ENCODE measurements around the gene SKI.

SKI gene

GRCh38 chr1:2339206-2340085, 111.3 kb downstream of the SKI start:
- DNase-seq (ENCODE audit: low read depth): no peak
- TF ChIP-seq, protein P1, sequence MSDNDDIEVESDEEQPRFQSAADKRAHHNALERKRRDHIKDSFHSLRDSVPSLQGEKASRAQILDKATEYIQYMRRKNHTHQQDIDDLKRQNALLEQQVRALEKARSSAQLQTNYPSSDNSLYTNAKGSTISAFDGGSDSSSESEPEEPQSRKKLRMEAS (IDR thresholded peaks at IDR 0.05; ENCODE audit: low read depth, low read length): no peak
- TF ChIP-seq MYC (IDR thresholded peaks at IDR 0.05; ENCODE audit: low read depth, low read length): no peak
- no peak for TF ChIP-seq POLR2A (IDR thresholded peaks at IDR 0.05; ENCODE audit: extremely low read depth, insufficient read length)
- TF ChIP-seq CTCF (IDR thresholded peaks at IDR 0.05; ENCODE audit: low read depth, low read length): no peak
- H3K4me3 ChIP-seq (ENCODE audit: low read depth, low read length): no peak overlapping the region

GRCh38 chr1:2340086-2340917, 112.2 kb downstream of the SKI start:
- DNase-seq (ENCODE audit: low read depth): no peak
- TF ChIP-seq MYC (IDR thresholded peaks at IDR 0.05; ENCODE audit: low read depth, low read length): no peak
- TF ChIP-seq, protein P1 (IDR thresholded peaks at IDR 0.05; ENCODE audit: low read depth, low read length): no peak
- TF ChIP-seq CTCF (IDR thresholded peaks at IDR 0.05; ENCODE audit: low read depth, low read length): no peak
- TF ChIP-seq POLR2A (IDR thresholded peaks at IDR 0.05; ENCODE audit: extremely low read depth, insufficient read length): no peak

GRCh38 chr1:2340918-2341254, 112.8 kb downstream of the SKI start:
- no peak for TF ChIP-seq POLR2A (IDR thresholded peaks at IDR 0.05; ENCODE audit: extremely low read depth, insufficient read length)
- no peak for TF ChIP-seq MYC (IDR thresholded peaks at IDR 0.05; ENCODE audit: low read depth, low read length)
- TF ChIP-seq CTCF (IDR thresholded peaks at IDR 0.05; ENCODE audit: low read depth, low read length): no peak
- TF ChIP-seq, protein P1 (IDR thresholded peaks at IDR 0.05; ENCODE audit: low read depth, low read length): no peak
- H3K4me3 ChIP-seq (ENCODE audit: low read depth, low read length): no peak overlapping the region
- DNase-seq (ENCODE audit: low read depth): no peak

More at GRCh38 chr1:2340086-2340917, 112.2 kb downstream of the SKI start:
- no peak overlapping the region for H3K4me3 ChIP-seq (ENCODE audit: low read depth, low read length)

- DNase-seq (ENCODE audit: low read depth): no peak
- H3K4me3 ChIP-seq (ENCODE audit: low read depth, low read length): no peak overlapping the region
- TF ChIP-seq MYC (IDR thresholded peaks at IDR 0.05; ENCODE audit: low read depth, low read length) (no peak), CTCF (IDR thresholded peaks at IDR 0.05; ENCODE audit: low read depth, low read length) (no peak), POLR2A (IDR thresholded peaks at IDR 0.05; ENCODE audit: extremely low read depth, insufficient read length) (no peak)
- TF ChIP-seq, protein P1 (IDR thresholded peaks at IDR 0.05; ENCODE audit: low read depth, low read length): no peak
Measured at GRCh38 chr1:2341706-2342383, 113.7 kb downstream of the SKI start.

DNA sequence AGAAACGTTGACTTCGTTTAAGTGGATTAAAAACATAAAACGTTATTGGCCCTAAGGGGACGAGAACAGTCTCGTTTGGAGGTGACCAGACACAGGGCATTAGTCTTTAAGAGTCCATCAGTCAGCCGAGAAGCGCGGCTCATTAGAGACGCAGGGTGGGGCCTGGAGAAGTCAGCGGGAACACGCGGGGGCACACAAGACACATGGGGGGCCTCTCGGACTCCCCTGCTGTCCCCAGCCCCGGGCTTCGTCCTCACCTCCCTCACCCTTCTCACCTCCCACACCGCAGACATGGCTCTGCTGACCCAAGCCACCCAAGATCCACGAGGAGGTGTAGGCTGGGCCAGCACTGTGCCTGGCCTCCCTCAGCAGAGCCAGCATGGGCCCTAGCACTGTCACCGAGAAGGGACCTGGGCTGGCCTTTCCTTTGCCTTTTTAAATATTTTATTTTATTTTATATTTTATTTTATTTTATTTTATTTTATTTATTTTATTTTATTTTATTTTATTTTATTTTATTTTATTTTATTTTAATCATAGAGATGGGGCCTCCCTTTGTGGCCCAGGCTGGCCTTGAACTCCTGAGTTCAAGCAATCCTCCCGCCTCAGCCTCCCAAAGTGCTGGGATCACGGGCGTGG, 114.4 kb downstream of the SKI start:
- no peak for DNase-seq (ENCODE audit: low read depth)
- no peak overlapping the region for H3K4me3 ChIP-seq (ENCODE audit: low read depth, low read length)
- TF ChIP-seq CTCF (IDR thresholded peaks at IDR 0.05; ENCODE audit: low read depth, low read length): no peak
- TF ChIP-seq, protein P1 (IDR thresholded peaks at IDR 0.05; ENCODE audit: low read depth, low read length): no peak
- no peak for TF ChIP-seq POLR2A (IDR thresholded peaks at IDR 0.05; ENCODE audit: extremely low read depth, insufficient read length)
- TF ChIP-seq MYC (IDR thresholded peaks at IDR 0.05; ENCODE audit: low read depth, low read length): no peak
